NB4 (cell line): ENCODE data around the gene TXNRD2.

Source experiments
- CTCF ChIP-seq: IDR thresholded peaks from one replicate; pipeline ENCODE4 v1.5.1; 2012; ENCODE audit warnings: low read depth, low read length
- MAX ChIP-seq: IDR thresholded peaks from 2 replicates; pipeline ENCODE4 v1.6.1; 2011; ENCODE audit warnings: low read depth, low read length
- POLR2A ChIP-seq: IDR thresholded peaks from 2 replicates; pipeline ENCODE4 v1.6.1; 2011; ENCODE audit warnings: mild to moderate bottlenecking; ENCODE audit not compliant: insufficient read length; ENCODE audit errors: extremely low read depth

- TF ChIP-seq CTCF (no peak), MAX (no peak), POLR2A (no peak)
These were observed 21.8 kb downstream of the TXNRD2 start for GRCh38 chr22:19919701-19920363.
